Activated naive CD4-positive, alpha-beta T cell (primary cell): ENCODE results near the gene CLCN3.
A peak's percentile ranks its signal among the peaks of the same experiment; 100 is the strongest.
"Not testable (repeated sequence)": the region's sequence is repeated elsewhere in the genome, so short reads cannot be mapped to it uniquely, and the experiment has no call there.

Experiments
- DNase-seq, 4 experiments: peaks; one replicate each; lab custom pipeline; 2025; lab: John Stamatoyannopoulos, UW

Gene CLCN3

GRCh38 chr4:169619958-169620879, at the start of gene CLCN3:
TSS of gene CLCN3 (plus strand) at chr4:169620578. CDS start at chr4:169635929, 15,351 bp downstream.
- peak; percentile 42 to 70 (median 64) for DNase-seq

- DNase-seq: not testable (repeated sequence)
These were observed 49.4 kb upstream of the CLCN3 start for GRCh38 chr4:169571012-169571411.

- no peak for DNase-seq
These were observed 48.9 kb upstream of the CLCN3 start for GRCh38 chr4:169571435-169571834.

- no peak for DNase-seq
These were observed 46.5 kb upstream of the CLCN3 start for GRCh38 chr4:169573889-169574288.

- DNase-seq: no peak
These were observed 38.2 kb upstream of the CLCN3 start for GRCh38 chr4:169582203-169582602.

- DNase-seq: no peak
These were observed 37.7 kb upstream of the CLCN3 start for GRCh38 chr4:169582706-169583105.

- no peak for DNase-seq
These were observed 36.8 kb upstream of the CLCN3 start for GRCh38 chr4:169583563-169583962.

GRCh38 chr4:169593050-169593560, 27.3 kb upstream of the CLCN3 start:
- DNase-seq: no peak

GRCh38 chr4:169594560-169595195, 25.7 kb upstream of the CLCN3 start:
- DNase-seq: no peak

GRCh38 chr4:169601016-169601771, 19.2 kb upstream of the CLCN3 start:
- DNase-seq: no peak

- no peak for DNase-seq
These were observed 17.1 kb upstream of the CLCN3 start for GRCh38 chr4:169603312-169603711.

GRCh38 chr4:169604131-169604900, 16.1 kb upstream of the CLCN3 start:
- no peak for DNase-seq

- DNase-seq: no peak
These were observed 15.5 kb upstream of the CLCN3 start for GRCh38 chr4:169604903-169605331.

GRCh38 chr4:169611157-169611556, 9.2 kb upstream of the CLCN3 start:
- DNase-seq: no peak

GRCh38 chr4:169611991-169612870, 8.1 kb upstream of the CLCN3 start, which contains the start of gene NEK1:
TSS of gene NEK1 (minus strand) at chr4:169612583. CDS start at chr4:169602630, 9,953 bp downstream.
- DNase-seq: peak; percentile 45 to 78 (median 67)

GRCh38 chr4:169612871-169613859, 7.2 kb upstream of the CLCN3 start:
- DNase-seq: peak; percentile 2 to 60 (median 22)

GRCh38 chr4:169615467-169616106, 4.8 kb upstream of the CLCN3 start:
- DNase-seq: no peak

- no peak for DNase-seq
These were observed 3.5 kb upstream of the CLCN3 start for GRCh38 chr4:169616846-169617245.
